GM12865 (cell line): ENCODE measurements around the gene SIKE1.
"Not testable (repeated sequence)": the region's sequence is repeated elsewhere in the genome, so short reads cannot be mapped to it uniquely, and the experiment has no call there.

Experiments used
- DNase-seq: peaks from one replicate; pipeline ENCODE4 v3.0.0; 2010; ENCODE audit warnings: low read depth
- H3K4me3 ChIP-seq: 2 replicates; pipeline ENCODE4 v1.5.1; 2011; ENCODE audit warnings: mild to moderate bottlenecking, low read depth, low read length, control low read depth
- TF ChIP-seq, protein P1 (sequence below): IDR thresholded peaks from 2 replicates; pipeline ENCODE4 v1.5.1; 2011; ENCODE audit warnings: low read length, control low read depth, low read depth, inconsistent platforms; ENCODE audit not compliant: insufficient read depth; ENCODE audit errors: missing control alignments

Gene SIKE1

GRCh38 chr1:114758256-114758832 lies 22.1 kb downstream of the SIKE1 start:
- no peak for DNase-seq
- H3K4me3 ChIP-seq: peak overlapping the region; percentile 94
- TF ChIP-seq, protein P1, sequence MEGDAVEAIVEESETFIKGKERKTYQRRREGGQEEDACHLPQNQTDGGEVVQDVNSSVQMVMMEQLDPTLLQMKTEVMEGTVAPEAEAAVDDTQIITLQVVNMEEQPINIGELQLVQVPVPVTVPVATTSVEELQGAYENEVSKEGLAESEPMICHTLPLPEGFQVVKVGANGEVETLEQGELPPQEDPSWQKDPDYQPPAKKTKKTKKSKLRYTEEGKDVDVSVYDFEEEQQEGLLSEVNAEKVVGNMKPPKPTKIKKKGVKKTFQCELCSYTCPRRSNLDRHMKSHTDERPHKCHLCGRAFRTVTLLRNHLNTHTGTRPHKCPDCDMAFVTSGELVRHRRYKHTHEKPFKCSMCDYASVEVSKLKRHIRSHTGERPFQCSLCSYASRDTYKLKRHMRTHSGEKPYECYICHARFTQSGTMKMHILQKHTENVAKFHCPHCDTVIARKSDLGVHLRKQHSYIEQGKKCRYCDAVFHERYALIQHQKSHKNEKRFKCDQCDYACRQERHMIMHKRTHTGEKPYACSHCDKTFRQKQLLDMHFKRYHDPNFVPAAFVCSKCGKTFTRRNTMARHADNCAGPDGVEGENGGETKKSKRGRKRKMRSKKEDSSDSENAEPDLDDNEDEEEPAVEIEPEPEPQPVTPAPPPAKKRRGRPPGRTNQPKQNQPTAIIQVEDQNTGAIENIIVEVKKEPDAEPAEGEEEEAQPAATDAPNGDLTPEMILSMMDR: no peak

DNA sequence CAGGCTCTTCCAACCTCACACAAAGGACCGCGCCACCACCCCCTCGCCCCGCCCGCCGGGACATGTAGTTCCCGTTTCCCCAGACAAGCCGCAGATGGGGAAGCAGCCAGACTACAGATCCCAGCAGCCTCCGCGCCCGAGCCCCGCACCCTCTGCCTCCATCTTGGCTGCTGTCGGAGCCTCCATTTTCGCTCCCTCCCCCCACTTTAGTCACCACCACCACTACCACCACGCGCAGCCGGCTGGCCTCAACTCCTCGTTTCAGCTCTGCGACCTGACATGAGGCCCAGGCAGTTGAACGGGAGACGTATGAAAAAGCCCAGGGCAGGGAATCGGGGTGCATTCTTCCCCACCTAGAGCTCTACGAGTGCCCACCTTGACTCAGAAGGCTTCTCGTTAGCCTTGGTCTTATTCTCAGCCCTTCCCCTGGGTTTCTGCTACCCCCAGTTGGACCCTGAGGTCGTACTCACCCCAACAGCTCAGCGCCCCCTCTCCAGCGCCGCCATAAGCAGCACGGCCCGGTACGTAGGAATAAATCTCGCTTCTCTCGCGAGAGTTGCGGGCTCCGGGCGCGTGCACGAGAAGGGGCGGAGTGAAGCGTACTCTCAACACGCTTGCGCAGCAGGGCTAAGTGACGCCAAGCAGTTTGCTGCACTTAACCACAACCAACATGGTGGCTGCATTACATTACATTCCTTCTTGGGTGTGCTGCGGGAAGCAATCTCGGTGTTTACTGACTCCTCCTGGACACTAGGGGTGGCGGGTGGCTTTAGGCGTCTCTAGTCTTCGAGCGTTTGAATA lies 22.8 kb downstream of the SIKE1 start, which contains the start of gene CSDE1:
Gene CSDE1, minus strand, starts transcription at position 530 of the 801 bp plus-strand sequence. CDS start 18,094 bp downstream, outside the sequence.
- peak; percentile 99 for DNase-seq
- H3K4me3 ChIP-seq: peak within 1 kb of the TSS; percentile 94
- TF ChIP-seq, protein P1: peak; percentile 38

GRCh38 chr1:114756949-114757454 lies 23.5 kb downstream of the SIKE1 start:
- peak overlapping the region; percentile 94 for H3K4me3 ChIP-seq
- DNase-seq: no peak
- TF ChIP-seq, protein P1: no peak

DNA sequence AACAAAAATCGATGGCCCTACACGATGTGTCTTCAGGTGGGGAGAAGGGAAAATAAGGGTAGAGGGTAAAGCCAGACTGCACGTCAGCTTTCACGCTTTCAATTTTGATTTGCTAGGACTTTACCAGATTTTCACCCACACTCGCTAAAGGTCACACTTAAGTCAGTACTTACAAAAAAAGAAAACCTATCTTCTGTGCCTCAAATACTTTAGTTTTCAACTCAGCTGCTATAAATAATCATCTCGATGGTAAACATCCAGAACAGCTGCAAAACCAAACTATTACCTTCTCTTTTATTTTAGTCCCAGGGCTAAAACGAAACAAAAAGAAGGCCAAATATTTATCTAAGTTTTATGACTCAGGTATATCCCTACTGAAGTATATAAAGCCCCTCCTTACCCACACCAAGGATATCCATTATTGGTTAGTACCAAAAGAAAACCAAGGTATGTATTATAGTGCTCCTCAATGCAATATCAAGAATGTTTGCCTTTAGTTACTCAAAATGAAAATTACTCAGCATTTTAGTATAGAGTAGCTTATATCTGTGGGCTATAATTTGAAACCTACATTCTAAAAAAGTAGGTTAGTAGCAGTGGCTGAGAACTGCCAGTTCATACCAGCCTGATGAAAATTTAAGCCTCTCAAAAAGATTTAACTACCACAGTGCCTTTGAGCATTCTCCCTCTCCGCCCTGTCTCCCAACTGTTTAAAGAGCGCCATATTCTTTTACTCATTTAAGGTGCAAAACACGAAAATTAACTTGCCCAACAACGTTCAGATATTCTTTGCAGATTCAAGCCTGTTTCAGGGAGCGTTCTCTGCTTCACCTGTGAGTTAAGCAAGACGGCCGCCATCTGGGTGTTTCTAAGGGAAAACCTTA lies 24.2 kb downstream of the SIKE1 start:
- TF ChIP-seq, protein P1: no peak
- H3K4me3 ChIP-seq: peak overlapping the region; percentile 94
- peak; percentile 79 for DNase-seq

DNA sequence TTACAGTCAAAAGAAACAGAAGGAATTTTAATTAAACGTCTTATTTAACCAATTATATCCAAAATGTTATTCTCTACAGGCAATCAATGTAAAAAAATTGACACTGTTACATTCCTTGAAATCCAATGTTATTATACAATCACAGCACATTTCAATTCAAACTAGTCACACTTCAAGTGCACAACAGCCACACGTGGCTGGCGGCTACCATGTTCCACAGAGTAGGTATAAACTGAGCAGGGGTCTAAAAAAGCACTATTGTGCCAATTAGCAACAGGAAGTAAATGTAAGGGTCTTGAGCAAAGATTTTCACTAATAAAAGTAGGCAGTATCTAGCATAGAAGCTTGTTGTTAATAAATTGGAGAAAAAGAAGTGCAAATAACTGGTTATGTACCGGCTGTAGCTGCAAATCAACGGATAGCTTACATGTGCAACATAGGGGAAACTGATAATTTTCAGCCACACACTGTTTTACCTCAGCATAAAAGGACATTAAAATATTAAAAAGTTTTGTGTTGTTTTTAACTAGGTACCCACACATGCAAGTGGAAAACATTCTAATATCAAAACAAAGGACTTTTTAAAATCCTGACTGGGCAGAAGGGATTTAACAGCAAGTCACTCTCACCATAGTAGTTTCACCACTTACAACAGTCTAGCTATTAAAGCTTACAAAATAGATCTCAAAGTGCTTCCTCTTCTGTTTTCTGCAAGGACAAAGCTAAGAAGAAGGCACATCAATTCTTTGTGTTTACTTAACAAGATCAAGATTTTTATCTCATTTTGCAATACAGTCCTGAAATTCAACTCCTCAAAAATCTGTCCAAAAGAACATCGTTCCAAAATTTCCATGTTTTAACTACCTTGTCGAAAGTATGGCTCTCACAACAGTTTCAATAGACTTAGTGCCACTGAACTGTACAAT lies 25.2 kb downstream of the SIKE1 start:
- H3K4me3 ChIP-seq: peak overlapping the region; percentile 94
- DNase-seq: no peak
- TF ChIP-seq, protein P1: no peak

DNA sequence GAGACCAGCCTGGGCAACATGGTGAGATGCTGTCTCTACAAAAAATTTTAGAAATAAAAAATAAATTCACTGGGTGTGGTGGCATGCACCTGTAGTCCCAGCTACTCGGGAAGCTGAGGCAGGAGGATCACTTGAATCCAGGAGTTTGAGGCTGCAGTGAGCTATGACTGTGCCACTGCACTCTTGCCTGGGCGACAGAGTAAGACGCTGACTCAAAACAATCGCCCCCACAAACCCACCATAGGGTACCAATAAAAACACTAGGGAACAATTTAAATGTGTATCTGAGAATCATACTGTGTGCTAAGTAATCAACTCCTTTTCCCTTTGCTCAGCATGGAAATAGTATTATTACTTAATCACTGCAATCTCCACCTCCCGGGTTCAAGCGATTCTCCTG lies 26.8 kb downstream of the SIKE1 start:
- not testable (repeated sequence) for H3K4me3 ChIP-seq, DNase-seq
